COR-L47 (cell line): Measurements from ENCODE around the gene TAF1B.

Source experiments
- DNase-seq: peaks from one replicate; lab custom pipeline; 2025; lab: John Stamatoyannopoulos, UW

TAF1B gene

GRCh38 chr2:9843229-9844035, at the start of gene TAF1B:
Gene TAF1B (plus strand): TSS chr2:9843474. CDS start chr2:9843542, 68 bp downstream.
- DNase-seq = peak; percentile 90

DNA sequence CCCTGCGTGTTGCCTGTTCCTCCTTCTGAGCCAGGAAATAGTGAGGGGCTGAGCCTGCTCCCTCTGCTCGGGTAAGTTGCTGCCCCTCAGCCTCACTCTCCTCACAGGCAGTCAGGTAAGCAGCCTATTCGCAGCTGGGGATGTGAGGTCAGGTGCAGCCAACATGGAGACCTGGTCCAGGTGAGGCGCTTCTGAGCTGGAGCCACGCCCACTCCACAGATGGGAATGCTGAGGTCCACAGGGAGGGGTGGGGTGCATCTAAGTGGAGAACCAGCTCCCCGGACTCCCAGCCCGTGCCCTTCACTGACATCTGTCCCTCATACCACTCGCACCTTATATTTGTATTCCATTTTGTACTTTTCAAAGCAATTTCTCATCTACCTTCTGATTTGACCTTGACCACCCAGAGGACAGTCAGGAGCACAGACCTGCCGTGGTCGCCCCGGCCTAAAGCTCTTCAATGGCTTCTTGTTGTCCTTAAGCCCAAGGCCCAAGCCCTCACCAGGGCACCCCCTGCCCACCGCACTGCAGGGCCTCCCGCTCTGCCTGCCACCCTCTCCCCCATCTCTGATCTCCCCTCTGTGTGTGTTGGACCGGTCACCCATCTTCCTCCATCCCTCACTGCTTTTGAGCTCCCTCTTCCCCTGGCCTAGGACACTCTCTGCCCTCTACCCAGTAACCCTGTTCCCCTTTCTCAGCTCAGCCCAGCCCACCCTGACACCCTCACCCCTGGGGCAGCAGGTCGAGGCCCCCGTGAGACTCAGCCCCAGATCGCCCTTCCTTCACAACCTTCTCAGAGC, 49.2 kb upstream of the TAF1B start:
- no peak for DNase-seq

DNA sequence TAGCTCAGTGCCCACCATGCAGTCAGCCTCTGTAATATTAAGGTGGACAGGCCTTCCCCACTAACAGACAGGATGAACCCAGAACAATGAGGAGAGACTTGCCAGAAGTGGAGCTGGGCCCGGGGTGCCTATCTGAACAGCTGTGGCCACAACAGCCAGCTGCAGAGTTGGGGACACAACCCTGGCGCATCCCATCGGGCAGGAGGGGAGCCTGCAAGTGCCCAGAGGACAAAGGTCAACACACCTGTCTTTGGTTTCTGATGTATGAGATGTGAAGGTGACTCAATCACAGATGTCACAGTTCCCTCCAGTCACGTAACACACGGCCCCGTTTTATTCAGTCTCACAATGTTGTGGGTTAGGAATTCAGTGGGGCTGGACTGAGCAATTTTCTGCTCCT, 48.2 kb upstream of the TAF1B start:
- DNase-seq = no peak

DNA sequence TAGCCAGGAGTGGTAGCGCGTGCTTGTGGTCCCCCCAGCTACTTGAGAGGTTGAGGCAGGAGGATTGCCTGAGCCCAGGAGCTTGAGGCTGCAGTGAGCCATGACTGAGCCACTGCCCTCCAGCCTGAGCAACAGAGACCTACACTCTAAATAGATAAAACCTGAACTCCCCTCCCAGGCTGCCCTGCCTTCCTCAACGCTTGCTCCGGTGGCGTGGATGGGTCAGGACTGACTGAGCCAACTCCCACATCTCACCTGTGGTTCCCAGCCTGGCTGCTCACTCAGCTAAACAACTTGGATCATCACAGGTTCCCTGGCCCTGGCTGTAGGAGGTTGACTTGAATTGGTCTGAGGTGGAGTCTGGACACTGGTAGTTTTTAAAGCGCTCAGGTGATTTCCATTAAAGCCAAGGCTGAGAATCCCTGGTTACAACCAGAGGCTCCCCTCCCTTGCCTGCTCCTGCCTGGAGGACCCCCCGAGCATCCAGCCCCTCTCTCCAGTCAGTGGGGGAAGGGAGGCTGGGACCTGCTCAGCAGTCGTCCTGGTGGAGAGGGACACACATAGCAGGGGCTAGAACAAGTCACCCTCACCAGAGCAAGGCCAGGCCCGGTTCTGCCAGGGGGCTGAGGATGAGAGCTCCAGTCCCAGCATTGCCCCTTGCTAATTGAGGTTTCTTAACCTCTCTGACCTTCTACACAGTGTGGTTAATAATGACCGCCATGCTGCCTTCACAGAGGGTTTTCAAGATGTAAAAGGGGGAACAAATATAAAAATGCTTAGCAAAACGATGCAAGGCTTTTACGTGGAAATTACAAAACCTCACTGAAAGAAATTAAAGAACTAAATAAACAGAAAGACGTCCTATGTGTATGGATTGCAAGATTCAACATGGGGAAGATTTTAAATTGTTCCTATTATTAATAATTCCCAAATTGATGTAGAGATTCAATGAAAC, 46.9 kb upstream of the TAF1B start:
- no peak for DNase-seq

- no peak for DNase-seq
Observed at GRCh38 chr2:9797086-9797485, 46.2 kb upstream of the TAF1B start.

DNA sequence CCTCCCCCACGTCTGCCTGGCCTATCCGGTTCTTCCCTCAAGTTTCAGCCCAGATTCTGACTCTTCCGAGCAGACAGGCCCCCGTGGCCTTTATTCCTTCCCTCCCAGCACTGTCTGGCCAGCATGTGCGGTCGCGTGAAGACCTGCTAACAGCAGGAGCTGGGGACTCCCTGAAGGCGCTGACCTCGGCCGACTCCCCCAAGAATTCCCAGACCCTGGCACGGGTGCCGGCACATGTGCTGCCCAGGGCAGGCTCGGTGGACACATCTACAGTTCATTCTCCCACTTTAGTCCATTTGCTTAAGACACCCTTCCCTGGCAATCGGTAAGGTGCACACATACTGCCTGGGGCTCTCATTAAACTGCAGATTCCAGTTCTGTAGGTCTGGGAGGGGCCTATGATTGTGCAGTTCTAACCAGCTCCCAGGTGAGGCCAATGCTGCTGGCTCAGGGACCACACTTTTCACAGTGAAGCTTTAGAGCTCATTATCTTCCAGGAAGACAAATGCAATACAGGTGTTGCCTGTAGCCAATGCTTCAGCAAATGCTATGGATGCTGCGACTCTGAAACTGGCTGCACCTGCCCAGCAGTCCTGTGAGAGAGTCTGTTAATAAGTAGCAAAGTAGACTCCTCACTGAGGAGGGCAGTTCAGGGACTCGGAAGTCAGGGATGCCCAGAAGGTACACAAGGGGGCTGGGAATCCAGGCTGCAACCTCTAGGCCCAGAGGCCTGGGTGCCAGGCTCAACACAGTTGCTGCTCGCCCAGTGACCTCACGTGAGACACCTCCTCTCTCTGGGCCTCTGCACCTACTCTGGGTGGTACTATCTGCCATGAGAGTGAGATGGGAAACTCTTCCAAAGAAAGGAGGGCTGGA, 45.4 kb upstream of the TAF1B start:
- DNase-seq = no peak

DNA sequence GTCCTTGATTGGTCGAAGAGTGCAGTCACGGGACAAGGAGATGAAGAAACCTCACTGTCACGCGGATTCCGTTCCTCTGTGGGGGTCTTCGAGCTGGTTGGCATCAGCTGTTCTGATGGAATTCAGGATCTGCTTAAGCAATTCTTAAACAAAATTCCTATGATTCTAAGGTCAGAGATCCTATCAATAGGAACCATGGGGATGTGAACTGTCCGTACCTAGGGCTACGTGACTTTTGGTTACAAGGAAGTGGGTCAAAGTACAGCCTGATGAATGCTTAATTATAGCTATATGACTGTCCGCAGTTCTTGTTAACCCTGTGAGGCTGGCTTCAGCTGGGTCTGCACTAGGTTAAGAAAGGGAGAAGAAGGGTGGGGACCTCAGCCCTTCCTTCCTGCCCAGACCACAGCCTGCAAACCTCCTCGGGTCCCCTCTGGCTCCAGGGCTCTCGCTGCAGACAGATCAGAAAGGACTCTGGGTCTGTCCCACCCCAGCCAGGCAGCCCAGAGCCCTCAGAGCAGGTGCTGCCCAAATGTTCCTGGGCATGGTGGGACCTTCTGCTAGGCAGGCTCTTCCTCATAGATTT, 44.2 kb upstream of the TAF1B start:
- DNase-seq = no peak

GRCh38 chr2:9799729-9800632, 43.3 kb upstream of the TAF1B start:
- peak; percentile 71 for DNase-seq

DNA sequence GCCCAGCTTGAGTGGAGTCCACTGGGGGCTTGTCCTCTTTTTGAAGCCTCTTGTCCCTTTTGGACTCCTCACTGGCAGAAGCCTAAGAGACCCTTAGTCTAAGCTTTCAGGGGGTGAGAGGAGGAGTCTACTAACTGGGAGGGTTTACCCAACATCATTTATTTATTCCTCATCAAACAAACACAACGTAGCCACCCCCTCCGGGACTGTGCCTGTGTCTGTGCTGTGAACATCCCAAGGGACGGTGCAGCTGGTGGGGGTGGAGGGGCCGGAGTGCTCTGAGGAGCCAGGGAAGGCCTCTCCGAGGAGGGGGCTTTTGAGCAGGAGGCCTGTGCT, 42.7 kb upstream of the TAF1B start:
- no peak for DNase-seq

DNA sequence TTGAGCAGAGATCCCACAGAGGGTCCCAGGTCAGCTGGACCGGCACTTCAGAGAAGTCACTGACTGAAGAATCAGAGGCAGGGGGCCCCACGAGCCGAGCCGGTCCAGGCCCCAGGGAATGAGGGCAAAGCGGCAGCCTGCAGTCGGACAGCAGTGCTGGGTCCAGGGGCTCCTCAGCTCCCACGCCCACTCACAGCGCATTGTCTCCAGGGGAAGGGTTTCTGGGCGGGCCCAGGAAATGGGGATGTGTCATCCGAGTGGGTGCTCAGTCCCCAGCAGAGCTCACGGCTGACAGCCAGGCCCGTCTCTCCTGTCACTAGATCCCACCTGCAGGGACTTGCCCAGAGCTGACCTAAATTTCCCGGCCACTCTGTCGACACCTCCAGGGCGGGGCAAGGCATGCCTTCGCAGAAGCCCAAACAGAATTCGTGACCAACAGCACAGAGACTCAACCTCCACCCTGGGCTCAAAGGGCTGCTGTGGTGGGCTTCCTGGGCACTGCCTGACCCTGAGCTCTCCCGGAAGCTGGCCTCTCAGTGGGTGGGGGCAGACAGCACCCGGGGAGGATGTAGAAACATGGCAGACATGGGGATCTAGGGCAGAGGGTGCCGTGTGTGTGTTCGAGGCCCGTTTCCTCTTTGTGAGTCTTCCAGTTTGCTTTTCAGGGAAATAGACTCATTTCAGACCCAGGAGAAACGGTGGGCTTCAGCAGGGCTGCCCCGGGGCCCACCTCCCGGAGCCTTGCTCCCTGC, 42.1 kb upstream of the TAF1B start:
- no peak for DNase-seq

DNA sequence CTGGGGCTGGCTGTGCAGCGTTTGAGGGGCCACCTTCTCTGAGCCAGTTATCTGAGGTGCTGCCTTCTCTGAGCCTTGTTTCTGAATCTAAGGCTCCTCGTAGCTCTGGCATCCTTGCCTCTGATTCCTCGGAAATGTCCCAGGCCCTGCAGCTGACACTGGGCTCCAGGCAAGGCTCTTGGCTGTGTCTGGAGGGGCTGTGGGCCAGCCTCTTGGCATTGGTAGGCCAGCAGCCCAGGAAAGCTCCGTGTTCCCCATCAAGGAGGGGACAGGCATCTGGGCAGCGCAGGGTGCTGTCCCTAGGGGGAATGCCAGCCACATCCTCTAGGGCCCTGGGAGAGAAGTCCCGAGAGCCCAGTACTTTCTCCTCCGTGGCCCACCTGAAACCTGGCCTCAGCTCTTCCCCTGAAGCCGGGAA, 40.7 kb upstream of the TAF1B start:
- no peak for DNase-seq

DNA sequence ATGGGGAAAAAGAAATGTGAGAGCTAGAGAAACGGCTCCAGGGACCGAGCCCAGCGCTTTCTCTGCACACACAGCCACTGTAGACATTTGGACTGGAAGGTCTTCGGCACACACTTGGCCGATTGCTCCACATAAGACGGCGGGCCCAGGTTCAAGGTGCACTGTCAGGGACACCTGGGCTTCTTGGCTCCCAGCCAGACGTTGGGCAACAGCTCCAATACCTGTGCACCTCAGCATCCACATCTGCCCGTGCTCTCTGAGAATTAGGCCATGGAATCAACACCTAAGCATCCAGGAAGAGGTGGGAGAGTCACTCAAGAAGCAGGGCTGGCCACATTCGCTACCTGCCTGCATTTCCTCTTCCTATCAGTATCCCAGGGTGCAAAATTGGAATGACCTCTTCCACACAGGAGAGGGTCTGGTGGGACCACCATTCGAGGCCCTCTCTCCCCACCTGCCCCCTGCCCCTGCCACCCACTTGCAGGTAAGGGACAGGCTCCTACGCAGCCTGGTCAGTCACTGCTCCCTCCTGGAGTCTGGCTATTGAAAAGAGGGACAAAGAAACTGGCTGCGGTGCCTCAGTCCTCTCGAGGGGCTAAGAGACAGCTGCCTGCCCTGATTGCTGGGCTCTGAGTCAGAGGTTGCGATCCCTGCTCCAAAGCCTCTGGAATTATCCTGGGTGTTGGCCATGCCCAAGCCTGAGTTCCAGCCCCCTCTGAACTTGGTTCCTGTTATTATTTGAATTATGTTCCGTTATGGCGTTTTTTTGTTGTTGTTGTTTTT, 40.1 kb upstream of the TAF1B start:
- no peak for DNase-seq

- no peak for DNase-seq
Observed at GRCh38 chr2:9805435-9806297, 37.6 kb upstream of the TAF1B start.

DNA sequence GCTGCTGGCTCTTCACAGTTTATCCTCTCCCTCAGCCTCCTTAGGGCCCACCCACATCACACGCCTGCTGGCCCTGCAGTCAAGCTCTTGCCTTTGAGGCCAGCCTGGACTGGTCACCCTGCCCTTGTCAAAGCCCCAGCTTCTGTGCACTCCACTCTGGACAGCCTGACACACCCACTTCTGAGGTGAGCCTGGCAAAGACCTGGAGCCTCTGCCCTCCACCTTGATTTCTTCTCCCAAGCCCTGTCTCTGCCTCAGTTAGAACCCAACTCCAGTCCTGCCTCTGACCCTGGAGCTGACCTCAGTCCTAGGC, 37.0 kb upstream of the TAF1B start:
- DNase-seq = no peak

DNA sequence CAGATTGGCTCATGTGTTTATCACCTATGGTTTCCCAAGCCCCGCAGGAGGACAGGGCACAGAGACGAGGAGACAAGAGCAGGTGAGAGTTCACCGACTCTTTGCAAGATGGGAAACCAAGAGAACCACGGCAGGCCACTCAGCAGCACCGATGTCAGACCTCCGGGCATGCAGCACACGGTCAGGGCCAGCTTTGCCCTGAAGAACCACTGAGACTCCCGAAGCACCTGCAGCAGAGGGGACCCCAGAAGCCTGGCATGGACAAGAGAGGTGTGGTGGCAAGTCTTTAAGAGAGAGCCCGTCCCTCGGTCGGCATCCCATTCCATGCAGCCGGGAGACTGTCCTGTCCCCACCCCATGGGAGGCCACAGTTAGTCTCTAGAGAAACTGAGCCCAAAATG, 36.6 kb upstream of the TAF1B start:
- DNase-seq = no peak

DNA sequence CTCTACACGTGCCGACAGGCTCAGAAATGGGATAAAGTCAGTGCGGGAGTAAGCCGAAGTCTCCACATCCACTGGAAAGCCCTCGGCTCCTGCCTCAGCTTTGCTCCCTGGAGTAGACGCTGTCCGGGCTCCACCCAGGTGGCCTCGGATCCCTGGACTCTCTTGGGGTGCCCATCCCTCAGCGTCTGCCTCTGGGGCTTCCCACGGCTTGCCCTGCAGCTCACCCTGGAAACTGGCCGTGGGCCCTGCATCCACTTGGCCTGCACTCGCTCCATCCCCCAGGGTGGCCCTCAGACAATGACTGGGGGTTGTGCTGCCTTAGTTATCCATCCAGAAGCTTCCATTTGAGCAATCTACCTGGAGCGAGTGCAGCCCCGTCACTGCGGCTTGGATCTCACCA, 36.2 kb upstream of the TAF1B start:
- DNase-seq = no peak

- no peak for DNase-seq
Observed at GRCh38 chr2:9807555-9808305, 35.5 kb upstream of the TAF1B start.
